DMS153 (cell line): Measurements from ENCODE around the gene CDC6.

Source experiments
- DNase-seq: peaks from one replicate; lab custom pipeline; 2025; lab: John Stamatoyannopoulos, UW

Gene CDC6

GRCh38 chr17:40340880-40341807, 53.5 kb downstream of the CDC6 start:
- DNase-seq, result peak; percentile 48

- no peak for DNase-seq
These were observed 54.3 kb downstream of the CDC6 start for GRCh38 chr17:40341808-40342503.

- no peak for DNase-seq
These were observed 55.0 kb downstream of the CDC6 start for GRCh38 chr17:40342504-40343218.

GRCh38 chr17:40343219-40344119, 55.8 kb downstream of the CDC6 start:
- DNase-seq, result no peak

- DNase-seq, result no peak
These were observed 56.9 kb downstream of the CDC6 start for GRCh38 chr17:40344421-40345160.

GRCh38 chr17:40345161-40345993, 57.7 kb downstream of the CDC6 start:
- no peak for DNase-seq

- no peak for DNase-seq
These were observed 58.5 kb downstream of the CDC6 start for GRCh38 chr17:40345994-40346764.

GRCh38 chr17:40346765-40347158, 59.1 kb downstream of the CDC6 start:
- no peak for DNase-seq

- no peak for DNase-seq
These were observed 59.8 kb downstream of the CDC6 start for GRCh38 chr17:40347319-40348135.

GRCh38 chr17:40348136-40348504, 60.4 kb downstream of the CDC6 start:
- no peak for DNase-seq

GRCh38 chr17:40348562-40349476, 61.1 kb downstream of the CDC6 start:
- peak; percentile 45 for DNase-seq

GRCh38 chr17:40349477-40349894, 61.8 kb downstream of the CDC6 start:
- no peak for DNase-seq

- DNase-seq, result no peak
These were observed 62.4 kb downstream of the CDC6 start for GRCh38 chr17:40349895-40350688.

- DNase-seq, result no peak
These were observed 63.1 kb downstream of the CDC6 start for GRCh38 chr17:40350689-40351358.

- peak; percentile 42 for DNase-seq
These were observed 63.9 kb downstream of the CDC6 start for GRCh38 chr17:40351359-40352236.
